Neuron (in vitro differentiated cells): Measurements from ENCODE around the gene PDSS2.
"Not testable (repeated sequence)": the region's sequence is repeated elsewhere in the genome, so short reads cannot be mapped to it uniquely, and the experiment has no call there.

Experiments
- H2AFZ ChIP-seq: one replicate; pipeline ENCODE4 v1.6.1; 2013; ENCODE audit warnings: low read depth, mild to moderate bottlenecking, inconsistent platforms, low read length, moderate library complexity
- H3K27me3 ChIP-seq: one replicate; pipeline ENCODE4 v1.6.1; 2013; ENCODE audit warnings: low read length; ENCODE audit not compliant: insufficient read depth
- H3K36me3 ChIP-seq: one replicate; pipeline ENCODE4 v1.6.1; 2013; ENCODE audit warnings: low read length; ENCODE audit not compliant: insufficient read depth
- H3K4me1 ChIP-seq: one replicate; pipeline ENCODE4 v1.6.1; 2013; ENCODE audit warnings: low read length; ENCODE audit not compliant: insufficient read depth
- H3K4me3 ChIP-seq: 2 replicates; pipeline ENCODE4 v1.5.1; 2013; ENCODE audit warnings: mild to moderate bottlenecking, low read length, moderate library complexity
- H3K9me3 ChIP-seq: one replicate; pipeline ENCODE4 v1.6.1; 2013; ENCODE audit warnings: low read length

Gene PDSS2

GRCh38 chr6:107489636-107490565 lies 30.5 kb upstream of the PDSS2 start, which contains the start of gene SOBP:
Gene SOBP (plus strand): TSS chr6:107490117. CDS start chr6:107490617, 500 bp downstream.
- no peaks in the 10 kb centered on the region for H3K36me3 ChIP-seq
- no peaks in the 10 kb centered on the region for H3K27me3 ChIP-seq
- H3K9me3 ChIP-seq = no peaks in the 10 kb centered on the region
- H3K4me1 ChIP-seq = peaks cover 37% of the 10 kb centered on the region
- H2AFZ ChIP-seq = peak within 1 kb of the TSS; percentile 97
- peak within 1 kb of the TSS; percentile 98 for H3K4me3 ChIP-seq

GRCh38 chr6:107488875-107489635 lies 29.7 kb upstream of the PDSS2 start:
- no peaks in the 10 kb centered on the region for H3K9me3 ChIP-seq
- peak overlapping the region; percentile 97 for H2AFZ ChIP-seq
- H3K4me1 ChIP-seq = peaks cover 31% of the 10 kb centered on the region
- H3K27me3 ChIP-seq = no peaks in the 10 kb centered on the region
- H3K4me3 ChIP-seq = peak overlapping the region; percentile 98
- H3K36me3 ChIP-seq = no peaks in the 10 kb centered on the region

GRCh38 chr6:107488174-107488874 lies 29.0 kb upstream of the PDSS2 start:
- H2AFZ ChIP-seq = peak overlapping the region; percentile 97
- H3K4me1 ChIP-seq = peaks cover 24% of the 10 kb centered on the region
- no peaks in the 10 kb centered on the region for H3K36me3 ChIP-seq
- H3K4me3 ChIP-seq = peak overlapping the region; percentile 98
- no peaks in the 10 kb centered on the region for H3K27me3 ChIP-seq
- H3K9me3 ChIP-seq = no peaks in the 10 kb centered on the region

GRCh38 chr6:107485157-107485556 lies 25.8 kb upstream of the PDSS2 start:
- no peaks in the 10 kb centered on the region for H3K36me3 ChIP-seq
- no peak overlapping the region for H2AFZ ChIP-seq
- peaks cover 10% of the 10 kb centered on the region for H3K4me1 ChIP-seq
- no peak overlapping the region for H3K4me3 ChIP-seq
- H3K27me3 ChIP-seq = no peaks in the 10 kb centered on the region
- no peaks in the 10 kb centered on the region for H3K9me3 ChIP-seq

- no peaks in the 10 kb centered on the region for H3K36me3 ChIP-seq
- H3K4me3 ChIP-seq = no peak overlapping the region
- no peak overlapping the region for H2AFZ ChIP-seq
- no peaks in the 10 kb centered on the region for H3K27me3 ChIP-seq
- no peaks in the 10 kb centered on the region for H3K4me1 ChIP-seq
- no peaks in the 10 kb centered on the region for H3K9me3 ChIP-seq
Observed at GRCh38 chr6:107479089-107479690, 19.8 kb upstream of the PDSS2 start.

GRCh38 chr6:107475826-107476225 lies 16.5 kb upstream of the PDSS2 start:
- H2AFZ ChIP-seq, H3K9me3 ChIP-seq, H3K36me3 ChIP-seq, H3K4me3 ChIP-seq, H3K4me1 ChIP-seq, H3K27me3 ChIP-seq: not testable (repeated sequence)

- not testable (repeated sequence) for H3K9me3 ChIP-seq, H3K4me3 ChIP-seq, H3K27me3 ChIP-seq, H2AFZ ChIP-seq, H3K4me1 ChIP-seq, H3K36me3 ChIP-seq
Observed at GRCh38 chr6:107475360-107475759, 16.0 kb upstream of the PDSS2 start.

GRCh38 chr6:107473660-107474059 lies 14.3 kb upstream of the PDSS2 start:
- no peaks in the 10 kb centered on the region for H3K4me1 ChIP-seq
- no peak overlapping the region for H2AFZ ChIP-seq
- no peak overlapping the region for H3K4me3 ChIP-seq
- H3K36me3 ChIP-seq = no peaks in the 10 kb centered on the region
- H3K27me3 ChIP-seq = no peaks in the 10 kb centered on the region
- H3K9me3 ChIP-seq = no peaks in the 10 kb centered on the region

- H3K36me3 ChIP-seq = no peaks in the 10 kb centered on the region
- no peaks in the 10 kb centered on the region for H3K27me3 ChIP-seq
- H3K9me3 ChIP-seq = no peaks in the 10 kb centered on the region
- no peak overlapping the region for H2AFZ ChIP-seq
- no peaks in the 10 kb centered on the region for H3K4me1 ChIP-seq
- no peak overlapping the region for H3K4me3 ChIP-seq
Observed at GRCh38 chr6:107470364-107470763, 11.0 kb upstream of the PDSS2 start.

- Histone ChIP-seq H3K36me3 (no peaks in the 10 kb centered on the region), H3K9me3 (no peaks in the 10 kb centered on the region), H3K4me1 (no peaks in the 10 kb centered on the region), H3K4me3 (no peak overlapping the region), H3K27me3 (no peaks in the 10 kb centered on the region), H2AFZ (no peak overlapping the region)
Observed at GRCh38 chr6:107466062-107466461, 6.7 kb upstream of the PDSS2 start.

- H3K36me3 ChIP-seq = no peaks in the 10 kb centered on the region
- H3K27me3 ChIP-seq = no peaks in the 10 kb centered on the region
- peak overlapping the region; percentile 84 for H2AFZ ChIP-seq
- H3K4me1 ChIP-seq = no peaks in the 10 kb centered on the region
- H3K4me3 ChIP-seq = peak overlapping the region; percentile 71
- no peaks in the 10 kb centered on the region for H3K9me3 ChIP-seq
Observed at GRCh38 chr6:107460083-107460631, 793 bp upstream of the PDSS2 start.

- H3K27me3 ChIP-seq = no peaks in the 10 kb centered on the region
- H3K9me3 ChIP-seq = no peaks in the 10 kb centered on the region
- no peaks in the 10 kb centered on the region for H3K4me1 ChIP-seq
- H3K4me3 ChIP-seq = peak overlapping the region; percentile 71
- H3K36me3 ChIP-seq = no peaks in the 10 kb centered on the region
- peak overlapping the region; percentile 84 for H2AFZ ChIP-seq
Observed at GRCh38 chr6:107458672-107459282, 587 bp downstream of the PDSS2 start.
